SU-DHL-6 (cell line): ENCODE data around the gene AGFG1.

ENCODE experiments used
- EZH2phosphoT487 ChIP-seq: fragments of 200-600 bp; sonication (generic), shearing (Covaris generic); conservative IDR thresholded peaks from 2 replicates; pipeline ENCODE4 v1.6.1; 2018; ENCODE audit warnings: mild to moderate bottlenecking, antibody characterized with exemption, low read length, moderate library complexity, mixed read lengths
- TF ChIP-seq, protein P1 (sequence below): fragments of 200-600 bp; sonication (generic); IDR thresholded peaks from one replicate; pipeline ENCODE4 v1.5.1; 2017; ENCODE audit warnings: antibody characterized with exemption, mild to moderate bottlenecking, low read length, moderate library complexity; ENCODE audit not compliant: insufficient read depth, poor library complexity, severe bottlenecking

DNA sequence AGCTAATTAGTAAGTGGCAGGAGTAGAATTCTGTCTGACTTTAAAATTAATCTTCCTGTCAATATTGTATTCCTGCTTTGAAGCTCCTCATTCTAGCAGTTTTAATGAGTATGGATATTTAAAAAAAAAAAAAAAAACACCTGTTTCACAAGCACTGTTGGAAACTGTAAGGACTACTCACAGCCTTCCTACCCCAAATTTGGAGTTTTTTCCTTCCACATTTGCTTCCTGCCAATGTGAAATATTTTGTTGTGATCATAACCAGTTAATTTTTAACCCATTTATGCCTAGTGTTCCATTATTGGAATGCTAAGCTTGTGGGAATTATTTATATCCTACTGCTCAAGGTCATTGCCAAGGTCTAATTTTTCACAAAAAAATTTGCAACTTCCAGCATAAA is 90.6 kb downstream of the AGFG1 start:
- TF ChIP-seq, protein P1, sequence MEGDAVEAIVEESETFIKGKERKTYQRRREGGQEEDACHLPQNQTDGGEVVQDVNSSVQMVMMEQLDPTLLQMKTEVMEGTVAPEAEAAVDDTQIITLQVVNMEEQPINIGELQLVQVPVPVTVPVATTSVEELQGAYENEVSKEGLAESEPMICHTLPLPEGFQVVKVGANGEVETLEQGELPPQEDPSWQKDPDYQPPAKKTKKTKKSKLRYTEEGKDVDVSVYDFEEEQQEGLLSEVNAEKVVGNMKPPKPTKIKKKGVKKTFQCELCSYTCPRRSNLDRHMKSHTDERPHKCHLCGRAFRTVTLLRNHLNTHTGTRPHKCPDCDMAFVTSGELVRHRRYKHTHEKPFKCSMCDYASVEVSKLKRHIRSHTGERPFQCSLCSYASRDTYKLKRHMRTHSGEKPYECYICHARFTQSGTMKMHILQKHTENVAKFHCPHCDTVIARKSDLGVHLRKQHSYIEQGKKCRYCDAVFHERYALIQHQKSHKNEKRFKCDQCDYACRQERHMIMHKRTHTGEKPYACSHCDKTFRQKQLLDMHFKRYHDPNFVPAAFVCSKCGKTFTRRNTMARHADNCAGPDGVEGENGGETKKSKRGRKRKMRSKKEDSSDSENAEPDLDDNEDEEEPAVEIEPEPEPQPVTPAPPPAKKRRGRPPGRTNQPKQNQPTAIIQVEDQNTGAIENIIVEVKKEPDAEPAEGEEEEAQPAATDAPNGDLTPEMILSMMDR = no peak
- no peak for TF ChIP-seq EZH2phosphoT487
